ENCODE results near the gene HSFX4. TPM values are rescaled to one million over a fixed set of nuclear protein-coding genes. Genes with fewer than 3 reads are reported as not detected.
A peak's percentile ranks its signal among the peaks of the same experiment; 100 is the strongest.
"Not testable (repeated sequence)": the region's sequence is repeated elsewhere in the genome, so short reads cannot be mapped to it uniquely, and the experiment has no call there.

Gene HSFX4
- total RNA-seq, 3 donors from 2014 or later = not detected

DNA sequence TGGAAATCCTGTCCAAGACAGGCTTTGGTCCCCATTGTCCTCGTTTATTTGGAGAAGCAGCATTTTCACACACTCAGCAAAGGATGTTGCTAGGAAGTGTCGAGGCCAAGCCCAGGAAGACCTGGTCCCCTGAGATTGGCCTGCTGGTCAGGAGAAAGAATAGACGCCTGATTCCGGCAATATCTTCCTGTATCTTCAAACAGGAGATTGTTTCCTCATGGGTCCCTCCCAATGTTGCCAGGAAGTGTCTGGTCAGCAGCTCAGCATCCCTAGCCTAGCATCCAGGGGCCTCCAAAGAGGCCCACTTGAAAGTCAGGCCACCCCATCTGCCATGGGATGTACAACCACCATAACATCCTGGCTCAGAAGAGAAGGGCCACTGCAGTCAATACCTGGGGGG, 2.0 kb downstream of the HSFX4 start:
- ATAC-seq; DNase-seq; H3K36me3 ChIP-seq (ENCODE audit: low read depth); intact Hi-C loops (cut with DNase I, micrococcal nuclease); H3K4me1 ChIP-seq (ENCODE audit: low read depth); H3K9me3 ChIP-seq; H3K4me3 ChIP-seq: not testable (repeated sequence)

DNA sequence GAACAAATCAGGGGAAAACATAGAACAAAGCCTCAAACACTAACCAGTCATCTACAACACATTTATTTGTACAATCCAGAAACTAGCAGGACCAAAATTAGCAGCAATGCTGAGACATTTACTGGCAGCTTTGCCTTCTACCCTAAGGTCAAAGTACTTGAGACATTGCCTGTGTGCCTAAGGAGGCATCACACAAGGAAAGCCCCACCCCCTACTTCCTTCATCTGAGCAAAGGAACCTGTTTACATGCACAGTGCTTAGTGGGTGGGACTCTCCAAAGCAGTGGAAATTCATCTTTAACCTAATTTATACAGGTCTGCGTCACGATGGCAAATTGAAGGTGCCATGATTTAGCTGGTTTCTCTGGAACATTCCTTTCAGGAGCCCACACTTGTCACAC, 2.8 kb downstream of the HSFX4 start:
- H3K9me3 ChIP-seq; H3K4me1 ChIP-seq (ENCODE audit: low read depth); H3K4me3 ChIP-seq; intact Hi-C loops (cut with DNase I, micrococcal nuclease); DNase-seq; H3K36me3 ChIP-seq (ENCODE audit: low read depth): not testable (repeated sequence)
- ATAC-seq = peak; percentile 79

DNA sequence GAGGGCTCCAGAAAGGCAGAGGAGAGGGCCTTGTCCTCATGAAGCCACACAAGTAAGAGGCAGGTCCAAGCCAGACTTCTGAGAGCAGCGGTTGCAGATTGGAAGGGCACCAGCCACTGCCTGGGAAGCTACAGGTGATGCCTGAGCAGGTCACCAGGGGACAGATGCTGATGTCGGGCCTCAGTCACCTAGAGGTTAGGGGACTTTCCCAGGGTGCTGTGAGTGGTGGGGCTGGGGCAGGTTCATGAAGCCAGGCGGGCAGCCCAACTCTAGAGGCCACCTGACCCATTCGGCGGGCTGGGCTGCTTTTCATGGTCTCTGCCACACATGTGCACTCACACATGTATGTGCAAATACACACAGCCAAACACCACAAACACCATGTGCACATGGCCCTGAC, 3.6 kb downstream of the HSFX4 start:
- H3K9me3 ChIP-seq; H3K36me3 ChIP-seq (ENCODE audit: low read depth); ATAC-seq; H3K4me3 ChIP-seq; intact Hi-C loops (cut with DNase I, micrococcal nuclease); H3K4me1 ChIP-seq (ENCODE audit: low read depth); DNase-seq: not testable (repeated sequence)

DNA sequence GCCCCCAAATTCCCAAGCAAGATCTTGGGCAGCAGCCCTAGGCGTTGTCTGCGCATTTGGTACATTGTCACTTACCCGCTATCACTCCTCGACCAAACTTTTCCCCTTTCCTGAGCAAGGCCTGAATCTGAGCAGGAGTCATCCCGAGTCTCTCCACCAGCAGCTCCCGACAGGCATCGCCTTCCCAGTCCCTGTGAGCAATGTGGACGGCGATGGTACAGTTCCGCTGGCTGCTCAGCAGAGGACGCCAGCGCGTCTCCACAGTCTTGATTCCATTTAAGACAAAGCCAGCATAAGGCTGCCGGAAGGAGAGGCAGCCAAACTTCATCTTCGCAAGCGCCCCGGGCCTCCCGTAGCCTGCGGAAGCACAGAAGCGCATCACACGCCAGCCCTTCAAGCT, 4.2 kb downstream of the HSFX4 start:
- H3K4me3 ChIP-seq; H3K9me3 ChIP-seq; ATAC-seq; intact Hi-C loops (cut with DNase I, micrococcal nuclease); H3K36me3 ChIP-seq (ENCODE audit: low read depth); H3K4me1 ChIP-seq (ENCODE audit: low read depth); DNase-seq: not testable (repeated sequence)

DNA sequence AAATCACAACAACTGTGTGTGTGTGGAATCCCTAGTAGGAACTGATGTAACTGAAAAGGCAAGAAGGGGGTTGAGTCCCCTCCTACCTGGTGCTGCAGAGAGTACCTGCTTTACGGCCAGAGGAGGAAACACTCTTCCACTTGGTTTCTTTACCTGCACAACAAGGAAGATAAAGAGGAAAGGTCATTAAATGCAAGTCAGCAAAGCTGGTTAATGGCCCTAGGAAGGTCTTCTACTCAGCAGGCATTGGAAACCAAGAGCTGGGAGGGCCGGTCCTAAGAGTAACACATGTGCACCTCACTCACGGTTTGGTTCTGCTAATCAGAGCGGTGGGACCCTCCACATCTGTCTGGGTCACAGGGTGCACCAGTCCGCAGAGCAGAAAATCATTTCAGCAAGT, 8.0 kb downstream of the HSFX4 start:
- H3K9me3 ChIP-seq; H3K36me3 ChIP-seq (ENCODE audit: low read depth); H3K4me3 ChIP-seq; intact Hi-C loops (cut with DNase I, micrococcal nuclease); DNase-seq; H3K4me1 ChIP-seq (ENCODE audit: low read depth); ATAC-seq: not testable (repeated sequence)

DNA sequence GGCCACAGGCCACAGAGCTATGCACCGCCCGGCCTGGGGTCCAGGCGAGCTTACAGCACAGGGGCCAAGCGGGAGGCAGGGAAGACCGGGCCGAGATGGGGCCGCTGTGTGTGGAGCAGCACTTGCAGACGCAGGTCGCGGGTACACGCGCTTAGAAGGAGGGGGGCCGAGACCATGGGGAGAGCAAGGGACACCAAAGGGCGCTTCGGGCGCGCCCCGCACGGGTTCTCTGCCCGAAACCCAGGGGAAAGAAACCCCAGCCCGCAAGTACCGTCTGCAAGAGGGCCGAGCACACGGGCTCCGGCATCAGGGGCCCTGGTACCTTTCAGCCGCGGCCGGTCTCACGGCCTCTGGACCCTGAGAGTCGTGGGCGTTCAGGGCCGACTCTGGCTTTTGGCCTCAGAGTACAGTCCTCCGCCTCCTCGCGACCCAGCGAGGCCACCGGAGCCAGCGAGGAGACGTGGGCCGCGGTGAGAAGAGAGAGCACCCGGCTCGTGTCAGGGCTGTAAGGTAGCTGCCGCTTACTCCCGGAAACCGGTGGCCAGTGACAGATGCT, 8.6 kb downstream of the HSFX4 start:
- Histone ChIP-seq H3K4me3 (peak overlapping the region; percentile 46), H3K9me3 (no peaks in the 10 kb centered on the region), H3K36me3 (ENCODE audit: low read depth) (no peaks in the 10 kb centered on the region), H3K4me1 (ENCODE audit: low read depth) (no peaks in the 10 kb centered on the region)
- intact Hi-C loops (cut with DNase I, micrococcal nuclease) = no loop called here
- TF ChIP-seq, protein P1, sequence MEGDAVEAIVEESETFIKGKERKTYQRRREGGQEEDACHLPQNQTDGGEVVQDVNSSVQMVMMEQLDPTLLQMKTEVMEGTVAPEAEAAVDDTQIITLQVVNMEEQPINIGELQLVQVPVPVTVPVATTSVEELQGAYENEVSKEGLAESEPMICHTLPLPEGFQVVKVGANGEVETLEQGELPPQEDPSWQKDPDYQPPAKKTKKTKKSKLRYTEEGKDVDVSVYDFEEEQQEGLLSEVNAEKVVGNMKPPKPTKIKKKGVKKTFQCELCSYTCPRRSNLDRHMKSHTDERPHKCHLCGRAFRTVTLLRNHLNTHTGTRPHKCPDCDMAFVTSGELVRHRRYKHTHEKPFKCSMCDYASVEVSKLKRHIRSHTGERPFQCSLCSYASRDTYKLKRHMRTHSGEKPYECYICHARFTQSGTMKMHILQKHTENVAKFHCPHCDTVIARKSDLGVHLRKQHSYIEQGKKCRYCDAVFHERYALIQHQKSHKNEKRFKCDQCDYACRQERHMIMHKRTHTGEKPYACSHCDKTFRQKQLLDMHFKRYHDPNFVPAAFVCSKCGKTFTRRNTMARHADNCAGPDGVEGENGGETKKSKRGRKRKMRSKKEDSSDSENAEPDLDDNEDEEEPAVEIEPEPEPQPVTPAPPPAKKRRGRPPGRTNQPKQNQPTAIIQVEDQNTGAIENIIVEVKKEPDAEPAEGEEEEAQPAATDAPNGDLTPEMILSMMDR (IDR thresholded peaks at IDR 0.05) = no peak
- DNase-seq = peak in 1 of 3 donors; percentile 75
- no peak for ATAC-seq

DNA sequence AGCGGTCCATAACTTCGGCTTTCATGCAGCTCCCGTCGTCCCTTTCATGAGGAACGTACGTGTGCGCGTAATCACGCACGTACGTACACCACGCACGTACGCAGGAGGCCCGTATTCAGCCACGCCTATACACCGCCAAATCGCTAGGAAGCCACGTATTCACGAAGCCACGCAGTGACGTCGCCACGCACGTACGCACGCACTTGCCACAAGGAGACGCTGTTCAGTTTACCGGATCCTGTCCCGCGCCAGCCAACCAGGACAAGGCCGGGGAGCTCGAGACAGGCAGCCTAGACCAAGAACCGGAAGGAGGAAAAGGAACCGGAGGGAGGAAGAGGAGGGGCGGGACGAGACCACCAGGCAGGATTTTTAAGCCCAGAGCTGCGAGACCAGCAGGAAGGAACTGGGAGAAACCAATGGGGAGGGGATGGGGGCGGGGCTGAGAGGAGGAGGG, 9.1 kb downstream of the HSFX4 start, which contains the start of gene EOLA2:
TSS of gene EOLA2 (minus strand) at position 65 of the 454 bp plus-strand sequence. CDS start 4,617 bp downstream, outside the sequence.
- DNase-seq = peak; percentile 92 to 97 (median 94)
- H3K36me3 ChIP-seq (ENCODE audit: low read depth) = no peaks in the 10 kb centered on the region
- H3K4me3 ChIP-seq = peak within 1 kb of the TSS; percentile 46
- intact Hi-C loops (cut with DNase I, micrococcal nuclease) = no loop called here
- H3K9me3 ChIP-seq = no peaks in the 10 kb centered on the region
- TF ChIP-seq, protein P1 (IDR thresholded peaks at IDR 0.05) = peak; percentile 52
- no peaks in the 10 kb centered on the region for H3K4me1 ChIP-seq (ENCODE audit: low read depth)
- ATAC-seq = peak; percentile 59

DNA sequence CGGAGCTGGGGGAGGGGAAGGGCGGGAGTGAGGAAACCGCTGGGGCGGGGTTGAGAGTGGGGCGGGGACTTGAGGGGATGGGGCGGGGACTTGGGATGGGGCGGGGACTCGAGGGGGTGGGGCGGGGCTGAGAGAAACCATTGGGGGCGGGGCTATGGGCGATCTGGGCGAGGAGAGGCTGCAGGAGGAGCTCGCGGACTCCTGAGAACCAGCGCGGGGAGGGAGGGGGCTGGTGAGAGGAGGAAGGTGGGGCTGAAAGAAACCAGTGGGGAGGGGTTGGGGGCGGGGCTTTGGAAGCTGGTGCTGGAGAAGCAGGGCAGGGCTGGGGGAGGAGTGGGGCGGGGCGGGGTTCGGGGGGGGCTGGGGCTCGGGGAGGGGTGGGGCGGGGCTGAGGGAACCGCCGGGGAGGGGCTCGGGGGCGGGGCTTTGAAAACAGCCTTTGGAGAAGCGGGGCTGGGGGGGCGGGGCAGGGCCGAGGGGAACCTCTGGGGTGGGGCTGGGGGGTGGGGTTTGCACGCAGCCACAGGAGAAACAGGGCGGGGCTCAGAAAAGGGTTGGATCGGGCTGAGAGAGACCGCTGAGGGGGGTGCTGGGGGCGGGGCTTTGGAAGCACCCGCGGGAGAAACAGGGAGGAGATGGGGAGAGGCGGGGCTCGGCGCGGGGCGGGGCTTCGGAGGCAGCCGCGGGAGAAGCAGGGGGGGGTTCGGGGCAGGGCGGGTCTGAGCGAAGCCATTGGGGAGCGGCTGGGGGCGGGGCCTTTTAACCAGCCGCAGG, 9.7 kb downstream of the HSFX4 start:
- TF ChIP-seq, protein P1 (IDR thresholded peaks at IDR 0.05) = no peak
- no peaks in the 10 kb centered on the region for H3K9me3 ChIP-seq
- intact Hi-C loops (cut with DNase I, micrococcal nuclease) = no loop called here
- H3K36me3 ChIP-seq (ENCODE audit: low read depth) = no peaks in the 10 kb centered on the region
- no peak overlapping the region for H3K4me3 ChIP-seq
- ATAC-seq = peak; percentile 58
- DNase-seq = peak; percentile 94 to 97 (median 95)
- H3K4me1 ChIP-seq (ENCODE audit: low read depth) = no peaks in the 10 kb centered on the region

Measured in mucosa of descending colon (tissue), 3 donors.